ENCODE results near the gene PTTG1.

GRCh38 chr5:160453751-160454150 lies 32.1 kb downstream of the PTTG1 start:
- TF ChIP-seq EZH2phosphoT487 (IDR thresholded peaks at IDR 0.05; ENCODE audit: unreplicated experiment), result no peak
- no peak for TF ChIP-seq POLR2AphosphoS5 (IDR thresholded peaks at IDR 0.05; ENCODE audit: low read depth)
- TF ChIP-seq CTCF (conservative IDR thresholded peaks at IDR 0.05; ENCODE audit: low read depth in 2 of 2), result no peak
- TF ChIP-seq REST (IDR thresholded peaks at IDR 0.05; ENCODE audit: unreplicated experiment), result no peak
- no peak for TF ChIP-seq EZH2 (IDR thresholded peaks at IDR 0.05; ENCODE audit: low read depth, unreplicated experiment)
- no peak for TF ChIP-seq JUNB (IDR thresholded peaks at IDR 0.05; ENCODE audit: unreplicated experiment)
- no peak for TF ChIP-seq CREB1 (CRISPR knock-in tag; IDR thresholded peaks at IDR 0.05; ENCODE audit: low read depth)
